ENCODE results near the gene MOGAT2.

GRCh38 chr11:75777461-75778110 lies 59.9 kb downstream of the MOGAT2 start:
- TF ChIP-seq POLR2AphosphoS5 (IDR thresholded peaks at IDR 0.05; ENCODE audit: low read depth, low read length) (no peak), REST (IDR thresholded peaks at IDR 0.05; ENCODE audit: insufficient read depth in 1 of 2, low read depth in 2 of 2, low read length in 2 of 2) (no peak), SIN3A (IDR thresholded peaks at IDR 0.05; ENCODE audit: borderline replicate concordance, insufficient read depth, low read length) (no peak), TAF1 (IDR thresholded peaks at IDR 0.05; ENCODE audit: borderline replicate concordance, insufficient read depth, low read length) (no peak), FOXP2 (optimal IDR thresholded peaks at IDR 0.05; ENCODE audit: borderline replicate concordance, extremely low read depth, extremely low read length, insufficient read depth) (no peak)

Measured in PFSK-1 (cell line).